Left lobe of liver (tissue), 2 donors: ENCODE data around the gene RAB1A. TPM values are rescaled to one million over a fixed set of nuclear protein-coding genes. Genes with fewer than 3 reads are reported as not detected.

ENCODE experiments used
- ATAC-seq: fragments of 200-7000 bp; cut with Tn5 transposase; one replicate; pipeline ENCODE4 v1.9.1; 2020; ENCODE audit warnings: mild to moderate bottlenecking, moderate library complexity
- DNase-seq: peaks from one replicate; pipeline ENCODE4 v3.0.0-alpha.2; 2020; ENCODE audit warnings: low spot score
- total RNA-seq: library from RNA; stranded (reverse); gene quantifications from one replicate; pipeline ENCODE4 v1.2.1, GENCODE V29; 2021
- donor health status: DM: no; HTN: no; CAD: no; lungs with moderate emphysema.
- donor health status: DM: no; HTN: yes; CAD: no.

The RAB1A gene
- total RNA-seq, 1 donor from 2014 or later: 62.3 TPM

GRCh38 chr2:65097844-65098243 lies 32.1 kb downstream of the RAB1A start:
- no peak for DNase-seq
- ATAC-seq: no peak

- DNase-seq (no peak), ATAC-seq (no peak)
Observed at GRCh38 chr2:65096948-65097347, 33.0 kb downstream of the RAB1A start.

DNA sequence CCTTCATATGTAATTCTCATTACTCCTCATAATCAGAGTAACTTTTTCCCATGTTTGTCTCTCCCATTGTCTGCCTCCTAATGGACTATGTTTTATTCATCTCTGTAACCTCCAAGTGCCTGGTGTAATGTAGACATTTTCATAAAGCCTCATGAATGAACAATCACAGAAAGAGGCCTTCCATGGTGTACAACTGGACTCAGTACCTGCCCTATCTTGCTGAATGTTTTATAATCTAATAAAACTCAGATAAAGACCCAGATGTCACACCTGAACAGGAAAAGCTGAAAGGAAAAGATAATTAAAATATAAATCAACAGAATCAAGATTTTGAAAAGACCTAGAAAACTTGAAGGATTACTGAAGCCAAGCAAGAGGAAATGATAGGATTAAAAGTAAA lies 36.7 kb downstream of the RAB1A start:
- ATAC-seq (no peak), DNase-seq (no peak)

GRCh38 chr2:65092791-65093190 lies 37.1 kb downstream of the RAB1A start:
- DNase-seq (no peak), ATAC-seq (no peak)

- DNase-seq: no peak
- no peak for ATAC-seq
Observed at GRCh38 chr2:65085148-65085547, 44.8 kb downstream of the RAB1A start.

DNA sequence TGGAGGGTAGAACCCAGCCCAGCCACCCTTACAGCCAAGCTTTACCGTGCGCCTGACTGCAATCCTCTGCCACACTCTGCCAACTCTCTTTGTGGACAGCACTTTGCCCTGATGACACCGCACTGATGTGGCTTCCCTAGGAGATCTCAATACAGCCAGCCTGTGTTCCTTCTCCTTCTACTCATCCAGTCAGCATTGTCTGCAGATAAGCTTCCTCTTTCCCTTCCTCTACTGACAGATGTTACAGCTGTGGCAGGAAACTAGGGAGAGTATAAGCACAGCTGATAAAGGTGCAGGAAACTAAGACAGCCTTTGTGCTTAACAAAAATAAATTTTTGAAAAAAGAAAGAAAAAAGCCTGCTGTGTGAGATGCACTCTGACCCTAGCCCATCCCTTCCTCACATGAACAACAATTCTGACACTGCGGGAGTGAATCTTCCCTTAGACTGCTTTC lies 48.6 kb downstream of the RAB1A start:
- DNase-seq (peak; percentile 76), ATAC-seq (peak; percentile 90)

DNA sequence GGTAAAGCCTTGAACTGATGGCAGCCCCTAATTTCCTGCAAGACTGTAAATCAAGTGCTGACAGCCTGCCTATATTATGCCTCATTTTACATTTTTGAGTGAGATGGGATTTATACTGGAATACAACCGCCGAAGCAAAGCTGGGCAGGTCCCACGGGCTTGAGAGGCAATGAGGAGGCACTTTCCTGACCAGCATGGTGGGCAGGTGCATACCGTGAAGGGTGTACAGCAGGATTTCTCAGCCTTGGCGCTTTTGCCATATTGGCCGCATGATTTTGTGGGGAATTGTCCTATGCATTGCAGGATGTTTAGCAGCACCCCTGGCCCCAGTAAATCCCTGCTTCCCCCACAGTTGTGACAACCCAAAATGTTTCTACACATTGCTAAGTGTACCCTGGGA lies 50.9 kb downstream of the RAB1A start:
- DNase-seq (peak; percentile 32), ATAC-seq (no peak)

DNA sequence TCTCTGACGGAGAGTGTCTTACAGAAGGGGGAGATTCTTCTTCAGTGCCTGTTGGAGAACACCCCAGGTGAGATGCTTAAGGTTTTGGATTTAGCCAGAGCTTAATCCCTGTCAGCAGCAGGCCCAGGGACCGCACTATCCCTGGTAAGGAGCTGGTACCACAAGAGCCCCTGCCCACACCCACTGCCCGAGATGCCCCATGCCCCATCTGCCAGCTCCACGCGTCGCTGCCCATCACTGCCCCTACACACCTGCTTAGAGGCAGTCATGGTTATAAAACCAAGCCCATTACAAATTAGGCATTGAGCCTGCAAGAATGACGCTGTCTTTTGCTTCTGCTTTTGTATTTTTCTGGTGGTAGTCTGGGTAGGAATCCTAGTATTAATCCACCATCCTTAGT lies 52.0 kb downstream of the RAB1A start:
- ATAC-seq (no peak), DNase-seq (peak; percentile 40)

- DNase-seq (no peak), ATAC-seq (no peak)
Observed at GRCh38 chr2:65076345-65076710, 53.6 kb downstream of the RAB1A start.

GRCh38 chr2:65075605-65076344 lies 54.1 kb downstream of the RAB1A start:
- DNase-seq: peak; percentile 45
- peak; percentile 67 for ATAC-seq

- ATAC-seq: peak; percentile 50
- DNase-seq: peak; percentile 44
Observed at GRCh38 chr2:65075176-65075575, 54.7 kb downstream of the RAB1A start.

DNA sequence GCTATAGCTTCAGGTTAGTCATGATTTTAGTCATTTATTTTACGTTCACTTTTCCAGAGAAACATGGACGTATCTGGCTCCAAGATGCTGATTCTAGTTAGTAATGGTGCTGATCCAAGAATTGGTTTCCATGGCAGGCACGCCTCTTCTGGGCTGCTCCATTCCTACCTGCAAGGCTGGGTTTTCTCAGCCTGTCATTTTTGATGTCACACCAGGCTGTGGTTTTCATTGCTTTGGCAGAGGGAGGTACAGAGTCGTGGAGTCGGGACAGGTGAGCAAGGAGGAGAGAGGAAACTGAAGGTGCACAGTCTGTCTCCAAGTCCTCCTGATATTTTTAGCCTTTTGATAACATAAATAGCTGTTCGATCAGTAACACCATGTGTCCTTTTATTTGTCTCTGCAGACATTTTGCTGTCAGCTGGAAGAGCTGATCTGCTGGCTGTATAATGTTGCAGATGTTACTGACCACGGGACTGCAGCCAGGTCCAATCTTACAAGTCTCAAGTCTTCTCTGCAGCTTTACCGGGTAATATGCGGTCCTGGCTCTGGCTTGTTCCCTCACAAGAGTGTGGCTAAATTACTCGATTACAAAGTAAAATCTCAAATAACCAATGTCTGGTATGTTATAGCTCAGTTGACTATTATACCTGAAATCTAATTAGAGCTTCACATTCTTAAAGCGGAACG lies 55.9 kb downstream of the RAB1A start:
- DNase-seq (no peak), ATAC-seq (no peak)

DNA sequence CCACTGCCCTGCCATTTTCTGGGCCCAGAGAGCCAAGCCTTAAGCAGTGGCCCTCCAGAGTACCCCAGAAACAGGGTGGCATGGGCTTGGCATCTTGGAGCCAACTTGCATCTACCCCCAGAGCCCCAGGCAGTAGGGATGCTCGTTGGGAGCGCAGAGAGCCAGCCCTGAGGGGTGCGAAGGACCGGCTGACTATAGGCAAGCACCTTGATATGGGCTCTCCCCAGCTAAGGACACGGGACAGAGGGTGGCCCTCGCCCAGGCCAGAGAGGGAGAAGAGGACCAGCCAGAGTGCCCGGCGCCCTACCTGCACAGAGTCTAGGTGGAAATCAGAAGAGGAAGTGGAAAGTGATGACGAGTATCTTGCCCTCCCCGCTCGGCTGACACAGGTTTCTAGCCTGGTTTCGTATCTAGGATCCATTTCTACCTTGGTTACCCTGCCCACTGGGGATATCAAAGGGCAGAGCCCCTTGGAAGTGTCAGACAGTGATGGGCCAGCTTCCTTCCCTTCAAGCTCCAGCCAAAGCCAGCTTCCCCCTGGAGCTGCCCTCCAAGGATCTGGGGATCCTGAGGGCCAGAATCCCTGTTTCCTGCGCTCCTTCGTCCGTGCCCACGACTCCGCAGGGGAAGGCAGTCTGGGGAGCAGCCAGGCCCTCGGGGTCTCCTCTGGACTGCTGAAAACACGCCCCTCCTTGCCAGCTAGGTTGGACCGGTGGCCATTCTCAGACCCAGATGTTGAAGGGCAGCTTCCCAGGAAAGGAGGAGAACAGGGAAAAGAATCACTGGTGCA lies 57.5 kb downstream of the RAB1A start:
- DNase-seq: peak; percentile 43
- ATAC-seq: no peak

DNA sequence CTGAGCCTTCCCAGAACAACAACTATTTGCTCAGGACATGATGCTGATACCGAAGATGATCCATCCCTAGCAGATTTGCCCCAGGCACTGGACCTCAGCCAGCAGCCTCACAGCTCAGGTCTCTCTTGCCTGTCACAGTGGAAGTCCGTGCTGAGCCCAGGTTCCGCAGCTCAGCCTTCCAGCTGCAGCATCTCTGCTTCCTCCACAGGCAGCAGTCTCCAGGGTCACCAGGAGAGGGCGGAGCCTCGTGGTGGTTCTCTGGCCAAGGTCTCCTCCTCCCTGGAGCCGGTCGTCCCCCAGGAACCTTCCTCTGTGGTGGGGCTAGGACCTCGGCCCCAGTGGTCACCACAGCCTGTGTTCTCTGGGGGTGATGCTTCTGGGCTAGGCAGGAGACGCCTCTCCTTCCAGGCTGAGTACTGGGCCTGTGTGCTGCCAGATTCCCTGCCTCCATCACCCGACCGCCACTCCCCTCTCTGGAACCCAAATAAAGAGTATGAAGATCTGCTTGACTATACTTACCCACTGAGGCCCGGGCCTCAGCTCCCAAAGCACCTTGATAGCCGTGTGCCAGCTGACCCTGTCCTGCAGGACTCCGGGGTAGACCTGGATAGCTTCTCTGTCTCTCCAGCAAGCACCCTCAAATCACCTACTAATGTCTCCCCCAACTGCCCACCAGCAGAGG lies 58.3 kb downstream of the RAB1A start:
- peak; percentile 50 for DNase-seq
- peak; percentile 45 for ATAC-seq

DNA sequence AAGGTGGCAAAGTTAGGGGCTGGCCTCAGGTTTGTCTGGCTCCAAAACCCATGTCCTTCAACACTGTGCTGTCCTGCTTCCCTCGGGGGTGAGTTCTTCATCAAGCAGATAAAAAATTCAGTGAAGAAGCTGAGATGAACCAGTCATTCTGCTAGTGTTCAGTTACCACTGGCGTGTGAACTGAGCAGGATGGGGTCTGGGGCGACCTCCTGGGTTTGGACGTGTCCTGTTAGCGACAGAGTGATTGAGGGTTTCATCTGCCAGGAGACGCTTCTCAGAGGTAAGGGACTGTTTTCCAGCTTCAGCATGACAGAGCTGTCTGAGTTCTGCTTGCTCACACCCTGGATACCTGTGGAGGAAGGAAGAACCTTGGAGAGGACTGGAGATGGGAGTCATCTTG lies 59.0 kb downstream of the RAB1A start:
- ATAC-seq (no peak), DNase-seq (peak; percentile 34)

- peak; percentile 13 for ATAC-seq
Observed at GRCh38 chr2:65070172-65070830, 59.6 kb downstream of the RAB1A start.

GRCh38 chr2:65069439-65069824 lies 60.5 kb downstream of the RAB1A start:
- DNase-seq (no peak), ATAC-seq (no peak)

More at GRCh38 chr2:65070172-65070830, 59.6 kb downstream of the RAB1A start:
- DNase-seq: no peak

GRCh38 chr2:65067806-65068553 lies 61.9 kb downstream of the RAB1A start:
- DNase-seq (no peak), ATAC-seq (no peak)

DNA sequence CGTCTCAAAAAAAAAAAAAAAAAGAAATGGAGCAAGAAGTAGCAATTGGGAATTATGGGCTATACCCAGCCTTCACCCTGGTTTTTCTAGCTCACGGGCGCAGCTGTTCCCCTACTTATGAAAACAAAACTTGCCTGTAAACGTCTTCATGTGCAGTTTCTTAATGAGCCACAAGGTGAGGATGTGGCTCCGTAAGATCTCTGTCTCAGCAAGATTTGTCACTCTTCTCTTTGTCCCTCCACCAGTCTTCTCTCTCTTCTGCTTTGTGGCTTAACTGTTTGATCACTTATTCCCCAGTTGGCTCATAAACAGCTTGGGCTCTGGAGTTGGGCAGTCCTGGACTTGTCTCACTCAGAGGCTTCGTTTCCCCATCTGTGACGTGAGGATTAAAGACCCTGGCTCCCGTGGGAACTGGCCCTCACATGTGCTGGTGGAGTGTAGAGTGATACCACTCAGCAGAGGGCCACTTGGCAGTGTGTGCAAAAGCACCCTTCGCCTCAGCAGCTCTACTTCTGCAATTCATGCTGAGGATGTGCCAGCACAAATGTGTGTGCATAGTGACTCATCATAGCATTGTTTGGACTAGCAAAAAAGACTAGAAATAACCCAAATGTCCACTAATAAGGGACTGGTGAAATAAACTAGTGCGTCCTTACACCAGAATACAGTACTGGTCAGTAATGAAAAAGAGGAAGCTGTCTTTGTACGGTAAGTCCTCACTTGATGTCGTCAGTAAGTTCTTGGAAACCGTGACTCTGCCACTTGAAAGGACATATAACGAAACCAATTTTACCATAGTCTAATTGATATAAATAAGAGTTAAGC lies 65.0 kb downstream of the RAB1A start:
- peak; percentile 84 for ATAC-seq

More for the DNA sequence above, 65.0 kb downstream of the RAB1A start:
- no peak for DNase-seq
